GM12878 (cell line): Measurements from ENCODE around the gene TMOD2. TPM values are rescaled to one million over a fixed set of nuclear protein-coding genes. Genes with fewer than 3 reads are reported as not detected.
A peak's percentile ranks its signal among the peaks of the same experiment; 100 is the strongest.

Experiments
- ATAC-seq: fragments of 200-7000 bp; cut with Tn5 transposase; 3 replicates; pipeline ENCODE4 v1.9.1; 2020; ENCODE audit warnings: mild to moderate bottlenecking, moderate library complexity
- BruUV-seq: library from RNA; stranded (reverse); fragments of 400-500 nt; replicated peaks from 2 replicates; lab custom pipeline; 2021; lab: Mats Ljungman, UMichigan
- CTCF ChIA-PET: fragments of 300-600 bp; sonication (Branson Sonifier 250); formaldehyde crosslinking; extraction: SDS; loops from one replicate; lab custom pipeline; 2021; ENCODE audit warnings: inconsistent platforms; lab: Yijun Ruan, JAX
- POLR2A ChIA-PET: fragments of 350-600 bp; formaldehyde crosslinking; extraction: SDS; loops from one replicate; lab custom pipeline; 2021; ENCODE audit warnings: inconsistent platforms; lab: Charles Lee
- RAD21 ChIA-PET: fragments of 300-600 bp; sonication (Branson Sonifier 250); formaldehyde crosslinking; loops from one replicate; lab custom pipeline; 2023; ENCODE audit warnings: antibody characterized with exemption; ENCODE audit not compliant: unreplicated experiment; lab: Charles Lee
- SMC1A ChIA-PET: fragments of 300-600 bp; sonication (Branson Sonifier 250); formaldehyde crosslinking; loops from one replicate; lab custom pipeline; 2023; ENCODE audit not compliant: unreplicated experiment, uncharacterized antibody; lab: Charles Lee
- DNase-seq: peaks from one replicate; pipeline ENCODE4 v3.0.0-alpha.2; 2011; ENCODE audit warnings: low read depth, low spot score
- FAIRE-seq: peaks from 3 replicates; lab custom pipeline; 2011; peaks lifted over from hg19 to GRCh38; lab: Jason Lieb, UNC
- H2AFZ ChIP-seq: 2 replicates; pipeline ENCODE4 v1.6.0; 2011; ENCODE audit warnings: low read depth, low read length, control low read depth; ENCODE audit not compliant: control insufficient read depth
- H3K27ac ChIP-seq: 2 replicates; pipeline ENCODE4 v1.5.1; 2011; ENCODE audit warnings: control low read depth; ENCODE audit not compliant: control insufficient read depth, insufficient read depth
- H3K27me3 ChIP-seq, 2 experiments: replicated peaks in 1 of 2; 2 replicates each; pipeline versions ENCODE4 v1.6.0 to v1.6.1; 2011; ENCODE audit warnings: low read length in 1 of 2; ENCODE audit not compliant: control insufficient read depth in 2 of 2, insufficient read depth in 2 of 2
- H3K36me3 ChIP-seq, 2 experiments: 2 replicates each; pipeline ENCODE4 v1.5.1; 2011; ENCODE audit warnings: low read length in 1 of 2; ENCODE audit not compliant: control insufficient read depth in 2 of 2, insufficient read depth in 2 of 2
- H3K4me1 ChIP-seq: 2 replicates; pipeline ENCODE4 v1.6.1; 2011; ENCODE audit warnings: mild to moderate bottlenecking, low read length, moderate library complexity, mixed read lengths; ENCODE audit not compliant: control insufficient read depth, insufficient read depth
- H3K4me2 ChIP-seq: 2 replicates; pipeline ENCODE4 v1.6.0; 2011; ENCODE audit warnings: control low read depth; ENCODE audit not compliant: control insufficient read depth, insufficient read depth
- H3K4me3 ChIP-seq: fragments of 200-600 bp; sonication (generic); 2 replicates; pipeline ENCODE4 v1.5.1; 2016
- H3K79me2 ChIP-seq: 2 replicates; pipeline ENCODE4 v1.6.0; 2011; ENCODE audit warnings: low read length; ENCODE audit not compliant: control insufficient read depth, insufficient read depth
- H3K9ac ChIP-seq: 2 replicates; pipeline ENCODE4 v1.8.0; 2011; ENCODE audit warnings: low read length, control low read depth, mixed read lengths; ENCODE audit not compliant: control insufficient read depth, insufficient read depth
- H3K9me3 ChIP-seq: replicated peaks from 3 replicates; pipeline ENCODE4 v1.5.1; 2011; ENCODE audit warnings: mild to moderate bottlenecking, low read length; ENCODE audit not compliant: control insufficient read depth, insufficient read depth
- H4K20me1 ChIP-seq: 2 replicates; pipeline ENCODE4 v1.6.0; 2011; ENCODE audit not compliant: control insufficient read depth, insufficient read depth
- BACH1 ChIP-seq: fragments of 450-650 bp; IDR thresholded peaks from 2 replicates; pipeline ENCODE4 v1.6.1; 2017; ENCODE audit warnings: mild to moderate bottlenecking, borderline replicate concordance
- CBFB ChIP-seq: IDR thresholded peaks from 2 replicates; pipeline ENCODE4 v1.6.1; 2016; ENCODE audit warnings: antibody characterized with exemption, low read depth
- KDM1A ChIP-seq: fragments of 200-600 bp; sonication (generic); IDR thresholded peaks from 2 replicates; pipeline ENCODE4 v1.6.1; 2016; ENCODE audit warnings: borderline replicate concordance
- MLLT1 ChIP-seq: fragments of 450-650 bp; IDR thresholded peaks from 2 replicates; pipeline ENCODE4 v1.6.1; 2016; ENCODE audit warnings: mild to moderate bottlenecking
- MYB ChIP-seq: fragments of 150-350 bp; IDR thresholded peaks from 2 replicates; pipeline ENCODE4 v1.6.1; 2014; ENCODE audit warnings: mild to moderate bottlenecking, low read depth, low read length, borderline replicate concordance
- NKRF ChIP-seq: fragments of 450-650 bp; conservative IDR thresholded peaks from 2 replicates; pipeline ENCODE4 v1.6.1; 2017; ENCODE audit warnings: mild to moderate bottlenecking, moderate library complexity
- NR2C1 ChIP-seq: fragments of 450-650 bp; IDR thresholded peaks from 2 replicates; pipeline ENCODE4 v1.6.1; 2017; ENCODE audit warnings: antibody characterized with exemption, mild to moderate bottlenecking, moderate library complexity
- RAD21 ChIP-seq: IDR thresholded peaks from 2 replicates; pipeline ENCODE4 v1.6.1; 2011; ENCODE audit warnings: mild to moderate bottlenecking, low read depth, low read length, moderate library complexity; ENCODE audit not compliant: insufficient read depth
- RUNX3 ChIP-seq: IDR thresholded peaks from 2 replicates; pipeline ENCODE4 v1.6.1; 2012; ENCODE audit warnings: low read length, inconsistent platforms
- SP1 ChIP-seq: IDR thresholded peaks from one replicate; pipeline ENCODE4 v1.6.1; 2011; ENCODE audit warnings: low read depth, low read length
- SUPT20H ChIP-seq: IDR thresholded peaks from 2 replicates; pipeline ENCODE4 v1.6.1; 2011; ENCODE audit warnings: low read depth, mild to moderate bottlenecking, low read length, moderate library complexity, borderline replicate concordance; ENCODE audit not compliant: control insufficient read depth
- ZNF207 ChIP-seq: fragments of 450-650 bp; IDR thresholded peaks from 2 replicates; pipeline ENCODE4 v1.6.1; 2014; ENCODE audit warnings: antibody characterized with exemption, mild to moderate bottlenecking, borderline replicate concordance
- WGBS: methylation state at CpG from one replicate; pipeline ENCODE4 v1.1.6; 2016; ENCODE audit warnings: low lambda C conversion rate; ENCODE audit not compliant: insufficient replicate concordance, insufficient coverage; ENCODE audit errors: missing lambda C conversion rate; 5-methylcytosine and 5-hydroxymethylcytosine counted together
- in situ Hi-C: fragments of 300-500 bp; cut with MboI; formaldehyde crosslinking; loops from 9 replicates; pipeline ENCODE4 v1.14.3; 2018; ENCODE audit warnings: mixed read lengths
- intact Hi-C: fragments of 100-400 bp; cut with micrococcal nuclease; formaldehyde crosslinking; loops from one replicate; pipeline ENCODE4 v1.14.2; 2022; ENCODE audit not compliant: unreplicated experiment
- polyA plus RNA-seq, 11 experiments: library from polyadenylated mRNA; depleted of rRNA in 4 of 11; unstranded in 6 of 11; stranded (reverse) in 5 of 11; fragments of >200 nt; fragmentation: Nextera tagmentation in 4 of 11; fragmentation: Illumina TruSeq in 1 of 11; extraction: Ambion mirVana in 4 of 11; extraction: Trizol in 1 of 11; gene quantifications; 1 replicate in 1 of 11; 2 replicates in 10 of 11; pipeline versions ENCODE4 v1.2.1 to v1.2.3, GENCODE V29; 2011 to 2016; ENCODE audit warnings: inconsistent platforms in 2 of 11, missing spikeins in 2 of 11, low read depth in 1 of 11
- total RNA-seq, 4 experiments: library from RNA; depleted of rRNA in 3 of 4; stranded (reverse); fragments of >200 nt in 3 of 4; fragmentation: Illumina TruSeq in 1 of 4; extraction: Trizol in 1 of 4; gene quantifications; 2 replicates each; pipeline versions ENCODE4 v1.2.1 to v1.2.3, GENCODE V29; 2013 to 2021

Gene TMOD2
- total and polyA plus RNA-seq, 10 of the 15 experiments (the other 5 are each of a cell fraction or from before 2014, with no cell fraction given) = 0.61 to 15.2 (median 6.3) TPM

GRCh38 chr15:51838270-51838669 lies 86.9 kb downstream of the TMOD2 start:
- no TSS peak for BruUV-seq
- 91% methylated on average over 2 of the region's 2 CpGs for WGBS
- Histone ChIP-seq H4K20me1 (no peaks in the 10 kb centered on the region), H3K4me3 (peak overlapping the region; percentile 19; the same call in 1 of the 2 replicates), H3K79me2 (peaks cover 93% of the 10 kb centered on the region), H3K9ac (peak overlapping the region; percentile 32; the same call in 1 of the 2 replicates), H3K36me3 (no peaks in the 10 kb centered on the region), H3K9me3 (no peaks in the 10 kb centered on the region), H2AFZ (peak overlapping the region; percentile 64; the same call in 1 of the 2 replicates), H3K4me1 (peaks cover 33% of the 10 kb centered on the region), H3K27me3 (no peaks in the 10 kb centered on the region), H3K27ac (peak overlapping the region; percentile 50; the same call in 1 of the 2 replicates), H3K4me2 (peak overlapping the region; percentile 64)
- no peak for DNase-seq
- ChIA-PET POLR2A (interaction anchor here (1.2 kb wide), 1 partner anchor 14 kb away, joined by 4 read pairs; no protein-coding TSS in a partner anchor), CTCF (interaction anchor here (0.8 to 1.5 kb wide), 6 partner anchors 10 to 68 kb away, joined by 3 to 5 read pairs (median 4); no protein-coding TSS in a partner anchor), RAD21 (interaction anchor here (0.9 kb wide), 1 partner anchor 18 kb away, joined by 3 read pairs; no protein-coding TSS in a partner anchor), SMC1A (interaction anchor here (0.8 to 1.0 kb wide), 2 partner anchors 10 to 188 kb away, joined by 3 to 4 read pairs; no protein-coding TSS in a partner anchor)
- FAIRE-seq = no peak
- peak; percentile 35 for ATAC-seq
- in situ Hi-C loops = no loop called here
- intact Hi-C loops = no loop called here
- no peak for TF ChIP-seq CBFB
- TF ChIP-seq RAD21 = no peak
- no peak for TF ChIP-seq MYB
- TF ChIP-seq NKRF = no peak
- TF ChIP-seq BACH1 = no peak
- no peak for TF ChIP-seq ZNF207
- TF ChIP-seq RUNX3 = no peak
- no peak for TF ChIP-seq SP1
- no peak for TF ChIP-seq KDM1A
- no peak for TF ChIP-seq NR2C1
- TF ChIP-seq SUPT20H = no peak
- no peak for TF ChIP-seq MLLT1
